PFSK-1 (cell line): ENCODE data around the gene TCTA.

Source experiments
- POLR2AphosphoS5 ChIP-seq: IDR thresholded peaks from 2 replicates; pipeline ENCODE4 v1.6.1; 2012; ENCODE audit warnings: low read depth, mild to moderate bottlenecking, control low read depth, low read length, moderate library complexity
- SIN3A ChIP-seq: IDR thresholded peaks from 2 replicates; pipeline ENCODE4 v1.6.1; 2012; ENCODE audit warnings: mild to moderate bottlenecking, low read length, moderate library complexity, borderline replicate concordance; ENCODE audit not compliant: insufficient read depth
- TAF1 ChIP-seq: IDR thresholded peaks from 2 replicates; pipeline ENCODE4 v1.6.1; 2012; ENCODE audit warnings: low read length, control low read depth, borderline replicate concordance; ENCODE audit not compliant: insufficient read depth
- TF ChIP-seq, protein P1 (sequence below), 2 experiments: IDR thresholded peaks; 2 replicates each; pipeline versions ENCODE4 v1.6.1 to v1.8.0; 2011 to 2012; ENCODE audit warnings: low read depth in 2 of 2, low read length in 2 of 2, control low read depth in 1 of 2, inconsistent platforms in 1 of 2, mild to moderate bottlenecking in 1 of 2, moderate library complexity in 1 of 2; ENCODE audit not compliant: insufficient read depth in 1 of 2

DNA sequence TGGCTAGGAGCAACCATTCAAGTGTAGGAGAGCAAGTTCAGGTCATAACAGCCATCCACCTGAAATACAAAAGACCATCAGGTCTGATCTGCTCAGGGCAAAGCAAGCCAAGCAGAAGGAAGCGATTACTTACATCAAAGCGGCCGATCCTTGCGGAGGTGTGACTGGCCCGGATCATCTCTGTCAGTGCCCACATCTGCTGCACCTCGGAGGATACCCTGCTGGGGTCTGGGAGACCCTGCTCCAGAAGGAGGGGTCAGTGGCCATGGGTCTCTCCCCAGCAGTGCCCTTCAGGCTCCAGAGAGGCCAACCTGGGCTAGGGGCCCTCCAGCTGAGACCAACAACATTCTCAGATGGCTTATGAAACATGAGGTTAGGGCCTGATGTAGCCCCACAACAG is 12.6 kb downstream of the TCTA start:
- TF ChIP-seq, protein P1, sequence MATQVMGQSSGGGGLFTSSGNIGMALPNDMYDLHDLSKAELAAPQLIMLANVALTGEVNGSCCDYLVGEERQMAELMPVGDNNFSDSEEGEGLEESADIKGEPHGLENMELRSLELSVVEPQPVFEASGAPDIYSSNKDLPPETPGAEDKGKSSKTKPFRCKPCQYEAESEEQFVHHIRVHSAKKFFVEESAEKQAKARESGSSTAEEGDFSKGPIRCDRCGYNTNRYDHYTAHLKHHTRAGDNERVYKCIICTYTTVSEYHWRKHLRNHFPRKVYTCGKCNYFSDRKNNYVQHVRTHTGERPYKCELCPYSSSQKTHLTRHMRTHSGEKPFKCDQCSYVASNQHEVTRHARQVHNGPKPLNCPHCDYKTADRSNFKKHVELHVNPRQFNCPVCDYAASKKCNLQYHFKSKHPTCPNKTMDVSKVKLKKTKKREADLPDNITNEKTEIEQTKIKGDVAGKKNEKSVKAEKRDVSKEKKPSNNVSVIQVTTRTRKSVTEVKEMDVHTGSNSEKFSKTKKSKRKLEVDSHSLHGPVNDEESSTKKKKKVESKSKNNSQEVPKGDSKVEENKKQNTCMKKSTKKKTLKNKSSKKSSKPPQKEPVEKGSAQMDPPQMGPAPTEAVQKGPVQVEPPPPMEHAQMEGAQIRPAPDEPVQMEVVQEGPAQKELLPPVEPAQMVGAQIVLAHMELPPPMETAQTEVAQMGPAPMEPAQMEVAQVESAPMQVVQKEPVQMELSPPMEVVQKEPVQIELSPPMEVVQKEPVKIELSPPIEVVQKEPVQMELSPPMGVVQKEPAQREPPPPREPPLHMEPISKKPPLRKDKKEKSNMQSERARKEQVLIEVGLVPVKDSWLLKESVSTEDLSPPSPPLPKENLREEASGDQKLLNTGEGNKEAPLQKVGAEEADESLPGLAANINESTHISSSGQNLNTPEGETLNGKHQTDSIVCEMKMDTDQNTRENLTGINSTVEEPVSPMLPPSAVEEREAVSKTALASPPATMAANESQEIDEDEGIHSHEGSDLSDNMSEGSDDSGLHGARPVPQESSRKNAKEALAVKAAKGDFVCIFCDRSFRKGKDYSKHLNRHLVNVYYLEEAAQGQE (IDR thresholded peaks at IDR 0.05; ENCODE audit: insufficient read depth in 1 of 2, low read depth in 2 of 2, low read length in 2 of 2) = no peak
- TF ChIP-seq POLR2AphosphoS5 = no peak
- TF ChIP-seq SIN3A = no peak
- TF ChIP-seq TAF1 = no peak
